GM19099 (cell line): ENCODE results near the gene CYP4A22.

Experiments used
- POLR2A ChIP-seq: IDR thresholded peaks from 3 replicates; pipeline ENCODE4 v1.6.1; 2011; ENCODE audit warnings: low read depth; ENCODE audit not compliant: insufficient read length; ENCODE audit errors: extremely low read depth

CYP4A22 gene

DNA sequence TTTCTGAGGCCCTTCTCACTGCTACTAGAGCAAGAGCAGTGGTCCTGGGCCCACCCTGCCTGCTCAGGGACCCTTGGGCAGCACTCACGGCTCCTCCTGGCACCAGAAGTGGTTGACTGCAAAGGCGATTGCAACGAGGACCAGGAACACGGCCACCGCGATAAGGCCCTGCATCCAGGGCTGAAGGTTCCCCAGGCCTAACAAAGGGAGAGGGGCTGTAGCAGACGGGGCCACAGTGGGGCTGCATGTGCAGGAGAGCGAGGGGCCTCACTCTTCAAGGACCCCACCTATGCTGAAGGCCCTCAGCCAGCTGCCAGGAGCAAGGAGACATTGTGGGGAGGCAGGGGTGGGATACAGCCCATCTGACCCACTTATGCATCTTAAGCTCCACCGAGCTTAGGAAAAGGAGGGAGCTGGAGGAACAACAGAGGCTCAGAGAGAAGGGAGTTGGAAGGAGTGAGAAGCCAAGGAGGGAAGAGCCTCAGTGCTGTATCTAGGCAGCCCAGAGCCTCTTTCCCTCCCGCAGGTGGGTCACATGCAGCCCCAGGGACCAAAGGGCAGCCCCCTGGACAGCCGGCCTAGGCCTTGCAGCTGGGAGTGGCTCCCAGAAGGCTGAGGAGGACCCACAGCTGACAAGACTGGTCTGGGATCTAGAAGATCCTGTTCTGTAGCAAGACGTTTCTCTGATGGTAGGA is 50.1 kb downstream of the CYP4A22 start:
- TF ChIP-seq POLR2A = no peak

DNA sequence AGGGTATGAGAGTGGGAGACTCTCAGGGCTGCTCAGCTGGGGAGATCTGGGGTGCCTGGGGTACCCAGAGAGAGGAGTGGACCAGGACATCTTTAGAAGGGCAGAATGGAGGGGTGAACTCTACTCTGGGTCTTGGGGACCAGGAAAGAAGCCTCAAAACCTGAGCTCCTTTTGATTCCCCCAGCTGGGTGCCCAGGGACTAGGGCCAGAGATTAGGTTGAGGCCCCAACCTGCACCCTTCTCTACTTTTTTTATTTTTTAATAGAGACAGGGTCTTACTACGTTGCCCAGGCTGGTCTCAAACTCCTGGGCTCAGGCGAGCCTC is 50.6 kb downstream of the CYP4A22 start:
- TF ChIP-seq POLR2A = no peak

GRCh38 chr1:47188791-47189785 is 51.8 kb downstream of the CYP4A22 start:
- TF ChIP-seq POLR2A = no peak

DNA sequence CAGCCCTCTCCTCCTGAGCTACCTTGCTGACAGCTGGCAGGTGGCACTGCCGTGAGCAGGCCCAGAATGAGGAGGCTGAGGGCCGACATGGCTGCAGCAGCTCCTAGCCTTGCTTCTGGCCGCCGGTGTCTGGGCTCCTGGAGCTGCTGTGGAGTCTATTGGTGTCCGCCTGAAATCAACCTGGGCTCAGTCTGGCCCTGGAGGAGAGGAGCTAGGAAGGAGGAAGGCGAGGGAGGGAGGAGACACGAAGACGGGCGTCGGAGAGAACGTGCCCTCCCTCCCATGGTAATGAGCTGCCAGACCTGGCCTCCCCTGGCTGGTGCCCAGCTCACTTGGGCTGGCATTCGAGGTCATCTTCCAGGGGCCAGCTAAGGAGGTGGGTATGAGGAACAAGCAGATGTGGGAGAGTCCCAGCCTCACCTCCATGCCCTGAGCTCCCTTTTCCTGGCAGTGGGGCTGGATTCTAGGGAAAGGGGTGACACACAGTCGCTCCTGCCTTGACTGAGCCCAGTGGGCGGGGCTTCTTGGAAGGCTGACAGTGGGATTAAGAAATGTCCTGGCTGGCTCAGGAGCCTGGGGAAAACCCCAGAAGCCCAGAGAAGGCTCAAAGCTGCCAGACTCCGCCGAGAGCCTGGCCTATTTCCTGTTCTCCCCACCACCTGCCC is 52.7 kb downstream of the CYP4A22 start, which contains the start of gene PDZK1IP1:
Gene PDZK1IP1 (minus strand): TSS at position 193 of the 665 bp plus-strand sequence. CDS start 104 bp downstream, at position 89.
- no peak for TF ChIP-seq POLR2A

DNA sequence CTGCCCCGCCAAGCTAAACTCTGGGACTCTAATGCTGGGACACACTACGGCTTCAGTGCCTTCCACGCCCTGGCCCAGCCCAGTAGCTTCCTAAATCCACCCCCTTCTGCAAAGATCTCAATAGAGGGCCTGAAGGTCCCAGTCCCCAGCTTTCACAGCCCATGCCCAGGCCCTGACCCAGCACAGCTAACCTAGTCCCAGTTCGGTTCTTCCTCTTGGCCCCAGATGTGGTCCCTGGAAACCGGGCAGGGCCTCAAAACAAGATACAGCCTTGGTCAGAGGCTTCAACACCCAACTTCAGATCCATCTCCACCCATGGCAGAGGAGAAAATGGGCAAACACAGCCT is 53.2 kb downstream of the CYP4A22 start:
- TF ChIP-seq POLR2A = no peak

- TF ChIP-seq POLR2A = no peak
Observed at GRCh38 chr1:47190857-47191256, 53.6 kb downstream of the CYP4A22 start.

DNA sequence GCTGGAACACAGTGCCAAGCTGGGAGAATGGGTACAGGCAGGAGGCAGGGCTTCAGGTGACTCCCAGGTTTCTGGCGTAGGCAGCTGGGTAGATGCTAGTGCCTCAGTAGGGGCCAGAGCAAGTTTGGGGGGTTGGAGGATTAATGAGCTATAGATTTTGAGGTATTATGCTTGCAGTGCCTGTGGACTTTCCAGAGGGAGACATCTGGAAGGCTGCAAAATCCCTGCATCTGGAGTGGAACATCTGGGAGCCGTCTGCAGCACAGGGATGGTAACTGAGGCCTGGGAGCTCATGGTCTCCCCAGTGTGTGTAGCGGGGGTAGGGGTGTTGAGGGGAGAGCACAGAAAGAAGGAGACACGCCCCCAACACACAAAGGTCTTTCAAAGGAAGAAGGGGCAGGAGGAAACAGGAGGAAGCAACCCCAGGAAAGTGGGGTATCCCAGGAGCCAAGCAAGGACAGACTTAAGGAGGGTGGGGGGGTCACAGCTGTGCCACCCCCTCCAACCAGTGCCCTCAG is 54.8 kb downstream of the CYP4A22 start:
- TF ChIP-seq POLR2A = no peak

GRCh38 chr1:47192458-47193384 is 55.5 kb downstream of the CYP4A22 start:
- TF ChIP-seq POLR2A = no peak

DNA sequence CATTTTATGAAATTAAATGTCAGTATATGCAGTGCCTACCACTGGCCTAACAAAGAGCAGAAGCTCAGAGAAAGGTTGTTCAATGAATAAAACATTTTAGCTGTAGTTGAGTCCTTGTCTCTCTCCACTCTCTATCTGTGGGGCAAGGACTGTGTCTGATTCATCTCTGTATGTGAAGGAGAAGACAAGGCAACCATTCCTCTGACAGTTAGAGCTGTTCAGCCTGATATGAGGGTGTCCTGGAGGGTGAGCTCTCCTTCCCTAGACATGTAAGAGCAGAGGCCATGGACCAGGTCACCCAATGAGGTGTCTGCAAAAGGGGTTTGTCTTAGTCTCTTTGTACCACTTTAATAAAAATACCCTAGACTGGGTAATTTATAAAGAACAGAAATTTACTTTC is 57.1 kb downstream of the CYP4A22 start:
- no peak for TF ChIP-seq POLR2A

GRCh38 chr1:47196622-47197021 is 59.4 kb downstream of the CYP4A22 start:
- TF ChIP-seq POLR2A = no peak

DNA sequence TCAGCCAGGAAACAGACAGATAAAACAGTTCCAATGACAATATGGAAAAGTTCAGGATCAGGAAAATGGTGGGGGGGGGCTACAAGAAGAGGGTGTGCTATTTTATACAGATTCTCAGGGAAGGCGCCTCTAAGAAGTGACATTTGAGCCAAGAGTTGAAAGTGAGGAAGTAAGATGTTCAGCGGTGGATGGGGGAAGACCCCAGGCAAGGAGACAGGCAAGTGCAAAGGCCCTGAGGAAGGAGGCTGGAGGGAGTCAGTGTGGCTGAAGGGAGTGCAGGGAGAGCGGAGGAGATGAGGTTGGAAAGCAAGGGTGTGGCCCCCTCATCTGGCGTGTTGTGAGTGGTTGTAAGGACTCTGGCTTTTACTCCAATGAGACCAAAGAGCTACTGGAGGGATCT is 61.0 kb downstream of the CYP4A22 start:
- TF ChIP-seq POLR2A = no peak
